MCF 10A (cell line): ENCODE data around the gene TTC19. TPM values are rescaled to one million over a fixed set of nuclear protein-coding genes. Genes with fewer than 3 reads are reported as not detected.

ENCODE experiments used
- BruUV-seq: library from RNA; stranded (reverse); fragments of 400-500 nt; replicated peaks from 2 replicates; lab custom pipeline; 2021; lab: Mats Ljungman, UMichigan
- CTCF ChIA-PET: fragments of 300-600 bp; sonication (Branson Sonifier 250); formaldehyde crosslinking; extraction: SDS; loops from one replicate; lab custom pipeline; 2021; ENCODE audit warnings: antibody characterized with exemption, inconsistent platforms; lab: Yijun Ruan, JAX
- POLR2A ChIA-PET: fragments of 300-600, 350-650 bp; sonication (Branson Sonifier 250); formaldehyde crosslinking; extraction: SDS; loops from one replicate; lab custom pipeline; 2020; ENCODE audit warnings: antibody characterized with exemption, inconsistent platforms; lab: Yijun Ruan, JAX
- DNase-seq: peaks from one replicate; pipeline ENCODE4 v3.0.0-alpha.2; 2018; ENCODE audit not compliant: unreplicated experiment
- H3K27ac Mint-ChIP-seq: one replicate; pipeline ENCODE4 v1.8.0; 2022; ENCODE audit warnings: mild to moderate bottlenecking, low read depth, mixed read lengths; ENCODE audit not compliant: unreplicated experiment
- H3K27me3 Mint-ChIP-seq: one replicate; pipeline ENCODE4 v1.8.0; 2022; ENCODE audit warnings: mixed read lengths; ENCODE audit not compliant: insufficient read depth, unreplicated experiment
- H3K36me3 Mint-ChIP-seq: one replicate; pipeline ENCODE4 v1.8.0; 2022; ENCODE audit warnings: mild to moderate bottlenecking, moderate library complexity, mixed read lengths; ENCODE audit not compliant: insufficient read depth, unreplicated experiment
- H3K4me1 Mint-ChIP-seq: one replicate; pipeline ENCODE4 v1.8.0; 2022; ENCODE audit warnings: mixed read lengths; ENCODE audit not compliant: insufficient read depth, unreplicated experiment
- H3K4me3 Mint-ChIP-seq: one replicate; pipeline ENCODE4 v1.8.0; 2022; ENCODE audit warnings: mild to moderate bottlenecking, moderate library complexity, mixed read lengths; ENCODE audit not compliant: unreplicated experiment
- H3K9me3 Mint-ChIP-seq: one replicate; pipeline ENCODE4 v1.8.0; 2022; ENCODE audit warnings: mixed read lengths; ENCODE audit not compliant: unreplicated experiment
- intact Hi-C: fragments of 100-400 bp; cut with micrococcal nuclease; formaldehyde crosslinking; loops from 2 replicates; pipeline ENCODE4 v1.14.1; 2022
- total RNA-seq: library from RNA; stranded (reverse); gene quantifications from 2 replicates; pipeline ENCODE4 v1.2.3, GENCODE V29; 2022
- TF ChIP-seq, protein P1 (sequence below): fragments of 200-600 bp; IDR thresholded peaks from one replicate; pipeline ENCODE4 v1.8.0; 2022; ENCODE audit warnings: antibody characterized with exemption, mild to moderate bottlenecking; ENCODE audit not compliant: unreplicated experiment

Gene TTC19
- total RNA-seq, 1 experiment from 2014 or later, result 46.7 TPM

DNA sequence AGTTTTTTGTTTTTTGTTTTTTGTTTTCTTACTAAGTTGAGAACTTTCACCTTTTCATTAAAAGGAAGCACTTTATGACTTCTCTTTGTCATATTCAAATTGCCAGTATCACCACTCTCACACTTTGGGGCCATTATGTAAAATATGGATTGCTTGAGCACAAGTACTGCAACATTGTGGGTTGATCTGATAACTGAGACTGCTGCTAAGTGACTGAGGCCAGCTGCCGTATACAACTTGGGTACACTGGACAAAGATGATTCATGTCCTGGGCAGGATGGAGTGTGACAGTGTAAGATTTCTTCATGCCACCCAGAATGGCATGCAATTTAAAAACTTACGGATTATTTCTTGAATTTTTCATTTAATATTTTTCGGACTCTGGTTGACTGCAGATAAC lies 7.8 kb downstream of the TTC19 start:
- Mint-ChIP-seq H3K4me3 (no peak overlapping the region), H3K4me1 (peaks cover 10% of the 10 kb centered on the region), H3K27me3 (no peaks in the 10 kb centered on the region), H3K36me3 (peaks cover 96% of the 10 kb centered on the region), H3K27ac (no peak overlapping the region), H3K9me3 (no peaks in the 10 kb centered on the region)
- ChIA-PET POLR2A (interaction anchor here (0.9 kb wide), 1 partner anchor 8 kb away, joined by 3 read pairs; the partner anchor contains the start of gene ZSWIM7), CTCF (no interaction called here)
- intact Hi-C loops, result no loop called here
- TF ChIP-seq, protein P1, sequence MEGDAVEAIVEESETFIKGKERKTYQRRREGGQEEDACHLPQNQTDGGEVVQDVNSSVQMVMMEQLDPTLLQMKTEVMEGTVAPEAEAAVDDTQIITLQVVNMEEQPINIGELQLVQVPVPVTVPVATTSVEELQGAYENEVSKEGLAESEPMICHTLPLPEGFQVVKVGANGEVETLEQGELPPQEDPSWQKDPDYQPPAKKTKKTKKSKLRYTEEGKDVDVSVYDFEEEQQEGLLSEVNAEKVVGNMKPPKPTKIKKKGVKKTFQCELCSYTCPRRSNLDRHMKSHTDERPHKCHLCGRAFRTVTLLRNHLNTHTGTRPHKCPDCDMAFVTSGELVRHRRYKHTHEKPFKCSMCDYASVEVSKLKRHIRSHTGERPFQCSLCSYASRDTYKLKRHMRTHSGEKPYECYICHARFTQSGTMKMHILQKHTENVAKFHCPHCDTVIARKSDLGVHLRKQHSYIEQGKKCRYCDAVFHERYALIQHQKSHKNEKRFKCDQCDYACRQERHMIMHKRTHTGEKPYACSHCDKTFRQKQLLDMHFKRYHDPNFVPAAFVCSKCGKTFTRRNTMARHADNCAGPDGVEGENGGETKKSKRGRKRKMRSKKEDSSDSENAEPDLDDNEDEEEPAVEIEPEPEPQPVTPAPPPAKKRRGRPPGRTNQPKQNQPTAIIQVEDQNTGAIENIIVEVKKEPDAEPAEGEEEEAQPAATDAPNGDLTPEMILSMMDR, result no peak
- no TSS peak for BruUV-seq
- no peak for DNase-seq

DNA sequence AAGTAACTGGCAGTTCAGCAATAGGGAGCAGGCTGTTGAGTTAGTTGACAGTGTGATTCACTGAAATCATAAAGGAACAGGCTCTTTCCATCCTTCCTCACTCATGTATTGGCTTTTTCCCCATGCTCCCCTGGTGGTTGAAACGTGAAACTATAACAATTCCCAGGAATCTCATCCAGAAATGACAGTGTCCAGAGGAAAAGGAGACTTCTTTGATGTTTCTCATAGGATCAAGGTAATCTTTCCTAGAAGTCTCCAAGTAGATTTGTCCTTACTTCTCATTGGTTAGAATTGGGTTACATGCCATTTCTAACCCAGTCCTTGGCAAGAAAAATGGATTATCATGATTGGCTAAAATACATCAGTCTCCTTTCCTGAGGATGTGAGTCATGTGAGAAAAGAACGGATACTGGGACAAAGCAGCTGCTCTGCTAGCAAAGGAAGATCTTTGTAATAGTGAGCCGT lies 14.4 kb downstream of the TTC19 start:
- POLR2A ChIA-PET, result interaction anchor here (0.6 to 5.2 kb wide), 4 partner anchors 10 to 185 kb away, joined by 3 to 22 read pairs (median 3); partner anchors contain the start of genes TTC19 and ZSWIM7
- H3K27me3 Mint-ChIP-seq, result no peaks in the 10 kb centered on the region
- no peak overlapping the region for H3K27ac Mint-ChIP-seq
- no TSS peak for BruUV-seq
- TF ChIP-seq, protein P1, result peak; percentile 46
- H3K9me3 Mint-ChIP-seq, result no peaks in the 10 kb centered on the region
- no peak overlapping the region for H3K4me3 Mint-ChIP-seq
- peak; percentile 71 for DNase-seq
- intact Hi-C loops, result no loop called here
- H3K4me1 Mint-ChIP-seq, result peaks cover 5% of the 10 kb centered on the region
- CTCF ChIA-PET, result interaction anchor here (0.7 to 2.0 kb wide), 6 partner anchors 10 to 199 kb away, joined by 3 to 6 read pairs (median 4); no protein-coding TSS in a partner anchor
- peaks cover 86% of the 10 kb centered on the region for H3K36me3 Mint-ChIP-seq

DNA sequence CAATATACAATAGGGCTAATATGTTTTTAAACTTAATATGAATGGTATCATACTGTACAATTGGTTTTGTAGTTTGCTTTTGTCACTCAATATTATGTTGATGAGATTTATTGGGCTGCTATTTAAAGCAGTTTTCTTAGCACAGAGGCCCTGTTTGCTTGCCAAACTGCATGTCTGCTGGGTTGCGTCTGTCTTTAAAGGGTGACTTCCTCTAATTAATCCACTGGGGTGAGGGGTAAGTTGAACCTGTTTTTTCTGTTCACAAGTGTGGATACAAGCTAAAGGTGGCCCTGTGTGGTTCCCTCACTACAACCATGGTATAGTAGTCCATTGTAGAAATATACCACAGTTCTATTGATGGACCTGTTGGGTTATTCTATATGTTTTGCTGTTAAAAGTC lies 19.7 kb downstream of the TTC19 start:
- no peaks in the 10 kb centered on the region for H3K27me3 Mint-ChIP-seq
- H3K27ac Mint-ChIP-seq, result no peak overlapping the region
- ChIA-PET POLR2A (interaction anchor here (0.6 to 2.5 kb wide), 2 partner anchors 8 to 19 kb away, joined by 3 to 9 read pairs; no protein-coding TSS in a partner anchor), CTCF (no interaction called here)
- TF ChIP-seq, protein P1, result no peak
- BruUV-seq, result no TSS peak
- H3K4me1 Mint-ChIP-seq, result peaks cover 5% of the 10 kb centered on the region
- H3K9me3 Mint-ChIP-seq, result no peaks in the 10 kb centered on the region
- intact Hi-C loops, result no loop called here
- DNase-seq, result no peak
- no peak overlapping the region for H3K4me3 Mint-ChIP-seq
- peaks cover 94% of the 10 kb centered on the region for H3K36me3 Mint-ChIP-seq

DNA sequence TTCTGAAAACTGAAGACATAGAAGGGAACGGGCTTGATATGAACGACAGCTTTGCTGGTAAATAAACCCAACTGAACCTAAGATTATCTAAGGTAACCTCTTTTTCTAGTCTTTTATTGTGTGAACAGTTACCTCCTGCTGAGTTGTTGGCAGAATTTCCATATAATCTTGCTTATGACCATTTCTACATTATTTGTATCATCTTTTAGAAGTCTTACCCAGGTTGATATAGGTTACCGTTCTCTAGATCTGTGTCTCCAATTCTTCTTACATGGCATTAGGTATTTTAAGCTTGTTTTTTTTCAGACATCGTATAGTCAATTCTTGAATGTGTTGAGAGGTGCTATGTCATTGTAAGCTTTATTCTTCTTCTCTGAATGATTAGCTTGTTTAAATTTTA lies 24.3 kb downstream of the TTC19 start:
- H3K4me1 Mint-ChIP-seq, result peaks cover 27% of the 10 kb centered on the region
- no peak overlapping the region for H3K4me3 Mint-ChIP-seq
- H3K9me3 Mint-ChIP-seq, result no peaks in the 10 kb centered on the region
- no peak for DNase-seq
- ChIA-PET CTCF (interaction anchor here (0.8 to 1.0 kb wide), 2 partner anchors 9 to 11 kb away, joined by 4 to 5 read pairs; no protein-coding TSS in a partner anchor), POLR2A (interaction anchor here (0.7 kb wide), 1 partner anchor 10 kb away, joined by 3 read pairs; no protein-coding TSS in a partner anchor)
- H3K27ac Mint-ChIP-seq, result no peak overlapping the region
- intact Hi-C loops, result no loop called here
- H3K27me3 Mint-ChIP-seq, result no peaks in the 10 kb centered on the region
- peaks cover 98% of the 10 kb centered on the region for H3K36me3 Mint-ChIP-seq
- TF ChIP-seq, protein P1, result no peak
- no TSS peak for BruUV-seq
